GM23338 (cell line): ENCODE measurements around the gene GAB2. TPM values are rescaled to one million over a fixed set of nuclear protein-coding genes. Genes with fewer than 3 reads are reported as not detected.

Experiments
- ATAC-seq: fragments of 200-7000 bp; cut with Tn5 transposase; 3 replicates; pipeline ENCODE4 v1.9.1; 2020
- DNase-seq: peaks from one replicate; pipeline ENCODE4 v3.0.0-alpha.2; 2015; ENCODE audit warnings: low spot score
- H2AFZ ChIP-seq: fragments of 200-600 bp; sonication (generic); 2 replicates; pipeline ENCODE4 v1.8.0; 2016; ENCODE audit warnings: antibody characterized with exemption, mild to moderate bottlenecking, moderate library complexity
- H3F3A ChIP-seq: fragments of 200-600 bp; sonication (generic); replicated peaks from 2 replicates; pipeline ENCODE4 v1.8.0; 2017; ENCODE audit warnings: antibody characterized with exemption, mixed run types, low read depth
- H3K27ac ChIP-seq: fragments of 200-600 bp; sonication (generic); 2 replicates; pipeline ENCODE4 v1.6.1; 2016; ENCODE audit warnings: low read depth
- H3K27me3 ChIP-seq: fragments of 200-600 bp; sonication (generic); 2 replicates; pipeline ENCODE4 v1.8.0; 2016; ENCODE audit warnings: mild to moderate bottlenecking, mixed run types, moderate library complexity; ENCODE audit not compliant: insufficient read depth
- H3K36me3 ChIP-seq: fragments of 200-600 bp; sonication (generic); 2 replicates; pipeline ENCODE4 v1.8.0; 2016; ENCODE audit warnings: mild to moderate bottlenecking; ENCODE audit not compliant: insufficient read depth
- H3K4me1 ChIP-seq: fragments of 200-600 bp; sonication (generic); 2 replicates; pipeline ENCODE4 v1.8.0; 2016; ENCODE audit warnings: mild to moderate bottlenecking, moderate library complexity; ENCODE audit not compliant: insufficient read depth
- H3K4me2 ChIP-seq: fragments of 200-600 bp; sonication (generic); 2 replicates; pipeline ENCODE4 v1.7.1; 2017; ENCODE audit warnings: mixed run types
- H3K4me3 ChIP-seq: fragments of 200-600 bp; sonication (generic); 2 replicates; pipeline ENCODE4 v1.6.1; 2016; ENCODE audit warnings: mixed run types
- H3K79me2 ChIP-seq: fragments of 200-600 bp; sonication (generic); replicated peaks from 2 replicates; pipeline ENCODE4 v1.8.0; 2017; ENCODE audit warnings: mild to moderate bottlenecking; ENCODE audit not compliant: insufficient read depth
- H3K9me2 ChIP-seq: fragments of 200-600 bp; sonication (generic); 2 replicates; pipeline ENCODE4 v1.8.0; 2017; ENCODE audit not compliant: insufficient read depth
- H4K20me1 ChIP-seq: fragments of 200-600 bp; sonication (generic); replicated peaks from 2 replicates; pipeline ENCODE4 v1.8.0; 2017; ENCODE audit warnings: mild to moderate bottlenecking; ENCODE audit not compliant: insufficient read depth
- H3K27ac Mint-ChIP-seq: 2 replicates; pipeline ENCODE4 v1.8.0; 2020; ENCODE audit warnings: inconsistent platforms, mild to moderate bottlenecking, moderate library complexity, mixed read lengths
- H3K27me3 Mint-ChIP-seq: 3 replicates; pipeline ENCODE4 v1.8.0; 2022; ENCODE audit warnings: low read depth, mild to moderate bottlenecking, moderate library complexity, mixed read lengths, inconsistent platforms; ENCODE audit not compliant: insufficient read depth, poor library complexity
- H3K36me3 Mint-ChIP-seq: 3 replicates; pipeline ENCODE4 v1.8.0; 2021; ENCODE audit warnings: low read depth, mild to moderate bottlenecking, inconsistent platforms, moderate library complexity, mixed read lengths
- H3K4me1 Mint-ChIP-seq: 3 replicates; pipeline ENCODE4 v1.8.0; 2020; ENCODE audit warnings: mild to moderate bottlenecking, inconsistent platforms, mixed read lengths
- H3K4me3 Mint-ChIP-seq: 3 replicates; pipeline ENCODE4 v1.8.0; 2021; ENCODE audit warnings: moderate library complexity, mild to moderate bottlenecking, inconsistent platforms, mixed read lengths
- H3K9me3 Mint-ChIP-seq: 3 replicates; pipeline ENCODE4 v1.8.0; 2020; ENCODE audit warnings: moderate library complexity, mild to moderate bottlenecking, inconsistent platforms, mixed read lengths
- CREB1 ChIP-seq: fragments of 250-450 bp; sonication (Bioruptor Pico); IDR thresholded peaks from 2 replicates; pipeline ENCODE4 v1.5.0; 2020; ENCODE audit warnings: low read depth, mild to moderate bottlenecking, moderate library complexity
- ETS1 ChIP-seq: IDR thresholded peaks from 2 replicates; pipeline ENCODE4 v1.6.1; 2016; ENCODE audit warnings: antibody characterized with exemption
- EZH2phosphoT487 ChIP-seq: fragments of 200-600 bp; sonication (generic); IDR thresholded peaks from one replicate; pipeline ENCODE4 v1.8.1; 2018; ENCODE audit warnings: antibody characterized with exemption; ENCODE audit not compliant: unreplicated experiment
- JUNB ChIP-seq: IDR thresholded peaks from one replicate; pipeline ENCODE4 v1.6.1; 2016; ENCODE audit warnings: antibody characterized with exemption; ENCODE audit not compliant: unreplicated experiment
- NANOG ChIP-seq: IDR thresholded peaks from 2 replicates; pipeline ENCODE4 v1.6.1; 2016; ENCODE audit warnings: antibody characterized with exemption, borderline replicate concordance
- POLR2AphosphoS5 ChIP-seq: IDR thresholded peaks from 2 replicates; pipeline ENCODE4 v1.6.1; 2016; ENCODE audit warnings: antibody characterized with exemption, low read depth
- ZNF114 ChIP-seq: fragments of 250-450 bp; sonication (Bioruptor Pico); IDR thresholded peaks from 2 replicates; pipeline ENCODE4 v1.5.0; 2020; ENCODE audit warnings: mild to moderate bottlenecking, moderate library complexity
- ZNF331 ChIP-seq: fragments of 250-450 bp; sonication (Bioruptor Pico); IDR thresholded peaks from 2 replicates; pipeline ENCODE4 v1.5.0; 2020; ENCODE audit warnings: low read depth, mild to moderate bottlenecking, moderate library complexity
- ZNF462 ChIP-seq: fragments of 250-450 bp; sonication (Bioruptor Pico); IDR thresholded peaks from 2 replicates; pipeline ENCODE4 v1.5.0; 2020; ENCODE audit warnings: mild to moderate bottlenecking, moderate library complexity
- polyA plus RNA-seq: library from polyadenylated mRNA; unstranded; fragments of >200 nt; fragmentation: Nextera tagmentation; extraction: Ambion mirVana; gene quantifications from 2 replicates; pipeline ENCODE4 v1.2.1, GENCODE V29; 2016
- total RNA-seq: library from RNA; depleted of rRNA; stranded (reverse); fragments of >200 nt; shearing (Covaris generic); gene quantifications from 2 replicates; pipeline ENCODE4 v1.2.3, GENCODE V29; 2014

The GAB2 gene
- total and polyA plus RNA-seq, 2 experiments from 2014 or later = 2.0 to 10.8 TPM

- no peak for TF ChIP-seq ZNF462 (CRISPR knock-in tag)
- no peak for TF ChIP-seq ZNF331
- TF ChIP-seq JUNB = no peak
- no peak for TF ChIP-seq EZH2phosphoT487
- TF ChIP-seq ZNF114 (CRISPR knock-in tag) = no peak
- no peak for TF ChIP-seq ETS1
- no peak for TF ChIP-seq NANOG
Observed at GRCh38 chr11:78196661-78197091, 220.9 kb downstream of the GAB2 start (continued).

- Histone ChIP-seq H2AFZ (no peak overlapping the region), H3K4me3 (no peak overlapping the region), H3K4me1 (no peaks in the 10 kb centered on the region), H3F3A (no peaks in the 10 kb centered on the region), H3K4me2 (no peak overlapping the region), H3K27me3 (no peaks in the 10 kb centered on the region), H3K9me2 (no peaks in the 10 kb centered on the region), H3K79me2 (no peaks in the 10 kb centered on the region), H3K36me3 (no peaks in the 10 kb centered on the region), H3K27ac (no peak overlapping the region), H4K20me1 (no peaks in the 10 kb centered on the region)
- no peak for DNase-seq
- peaks cover 9% of the 10 kb centered on the region for H3K27me3 Mint-ChIP-seq
- no peaks in the 10 kb centered on the region; the same call in 2 of the 3 replicates for H3K4me1 Mint-ChIP-seq
- no peak overlapping the region for H3K27ac Mint-ChIP-seq
- peaks cover 5% of the 10 kb centered on the region; the same call in 2 of the 3 replicates for H3K36me3 Mint-ChIP-seq
- no peak overlapping the region for H3K4me3 Mint-ChIP-seq
- no peaks in the 10 kb centered on the region for H3K9me3 Mint-ChIP-seq
- no peak for ATAC-seq
- TF ChIP-seq POLR2AphosphoS5 (no peak), CREB1 (CRISPR knock-in tag) (no peak), ZNF462 (CRISPR knock-in tag) (no peak), JUNB (no peak), EZH2phosphoT487 (no peak)
Observed at GRCh38 chr11:78195917-78196560, 221.6 kb downstream of the GAB2 start.
